GM12891 (cell line): ENCODE results near the gene RAP1B.

Source experiments
- PAX5 ChIP-seq: IDR thresholded peaks from 2 replicates; pipeline ENCODE4 v1.6.1; 2011; ENCODE audit warnings: low read length, moderate library complexity, mild to moderate bottlenecking; ENCODE audit not compliant: insufficient read depth, severe bottlenecking
- POLR2A ChIP-seq: IDR thresholded peaks from 2 replicates; pipeline ENCODE4 v1.6.1; 2011; ENCODE audit warnings: low read depth, low read length, control low read depth
- POLR2AphosphoS5 ChIP-seq: IDR thresholded peaks from 2 replicates; pipeline ENCODE4 v1.6.1; 2011; ENCODE audit warnings: low read depth, low read length, control low read depth
- TAF1 ChIP-seq: IDR thresholded peaks from 2 replicates; pipeline ENCODE4 v1.6.1; 2011; ENCODE audit warnings: low read depth, low read length, control low read depth

DNA sequence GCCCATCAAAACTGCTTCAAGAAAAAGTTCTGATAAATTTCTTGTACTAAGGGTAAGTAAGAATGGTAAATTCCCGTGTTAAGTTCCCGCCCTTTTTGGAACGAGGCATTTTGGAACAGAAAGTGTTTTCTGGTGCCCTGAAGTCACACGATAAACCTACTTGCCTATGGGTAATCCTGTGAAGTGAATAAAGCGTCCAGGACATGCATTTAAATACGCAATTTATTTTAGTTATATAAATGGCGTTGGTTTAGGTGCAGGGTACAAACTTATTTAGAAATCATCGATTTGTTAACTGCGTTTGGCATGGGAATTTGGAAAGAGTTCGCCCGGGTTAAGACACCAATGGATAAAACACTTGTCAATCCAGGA is 715 bp upstream of the RAP1B start:
- TF ChIP-seq POLR2A (no peak), PAX5 (no peak), POLR2AphosphoS5 (no peak), TAF1 (no peak)
